K562 (cell line): ENCODE measurements around the gene SERGEF. TPM values are rescaled to one million over a fixed set of nuclear protein-coding genes. Genes with fewer than 3 reads are reported as not detected.

Experiments
- ATAC-seq: fragments of 200-7000 bp; cut with Tn5 transposase; 3 replicates; pipeline ENCODE4 v1.9.1; 2020; ENCODE audit warnings: moderate library complexity
- BruUV-seq: library from RNA; stranded (reverse); fragments of 400-500 nt; replicated peaks from 2 replicates; lab custom pipeline; 2021; lab: Mats Ljungman, UMichigan
- CTCF ChIA-PET: fragments of 300-600 bp; formaldehyde crosslinking; extraction: SDS; loops from one replicate; lab custom pipeline; 2021; ENCODE audit warnings: low intra/inter-chr PET ratio; lab: Yijun Ruan, JAX
- POLR2A ChIA-PET: fragments of 300-600, 350-650 bp; sonication (Branson Sonifier 250); formaldehyde crosslinking; extraction: SDS; loops from one replicate; lab custom pipeline; 2021; ENCODE audit warnings: antibody characterized with exemption, inconsistent platforms; lab: Yijun Ruan, JAX
- DNase-seq, 4 experiments: peaks; one replicate each; pipeline versions ENCODE4 v3.0.0 to v3.0.0-alpha.2; 2011 to 2018; ENCODE audit warnings: low spot score in 3 of 4, mixed read lengths in 3 of 4; ENCODE audit errors: extremely low read depth in 1 of 4
- FAIRE-seq: peaks from 2 replicates; lab custom pipeline; 2011; peaks lifted over from hg19 to GRCh38; lab: Jason Lieb, UNC
- H2AFZ ChIP-seq: 2 replicates; pipeline ENCODE4 v1.6.0; 2011; ENCODE audit warnings: low read depth, low read length, control low read depth, inconsistent platforms
- H3K27ac ChIP-seq: fragments of 200-600 bp; 3 replicates; pipeline ENCODE4 v1.8.0; 2011; ENCODE audit warnings: low read depth, mild to moderate bottlenecking, control low read depth, inconsistent platforms, low read length, moderate library complexity, mixed read lengths; ENCODE audit errors: extremely low read depth
- H3K27me3 ChIP-seq, 2 experiments: fragments of 300-600 bp in 1 of 2; 2 replicates in 1 of 2; 3 replicates in 1 of 2; pipeline versions ENCODE4 v1.6.0 to v1.8.0; 2011; ENCODE audit warnings: inconsistent platforms in 2 of 2, low read length in 2 of 2, mild to moderate bottlenecking in 1 of 2, mixed read lengths in 1 of 2, moderate library complexity in 1 of 2; ENCODE audit not compliant: control insufficient read depth in 2 of 2, insufficient read depth in 2 of 2
- H3K36me3 ChIP-seq: fragments of 300-600 bp; 3 replicates; pipeline ENCODE4 v1.8.0; 2011; ENCODE audit warnings: mild to moderate bottlenecking, low read length, inconsistent platforms; ENCODE audit not compliant: control insufficient read depth, insufficient read depth
- H3K4me1 ChIP-seq, 2 experiments: fragments of 200-600 bp in 1 of 2; replicated peaks in 1 of 2; 2 replicates in 1 of 2; 3 replicates in 1 of 2; pipeline versions ENCODE4 v1.5.1 to v1.8.0; 2011; ENCODE audit warnings: inconsistent platforms in 2 of 2, low read length in 2 of 2, mild to moderate bottlenecking in 1 of 2, mixed read lengths in 1 of 2, moderate library complexity in 1 of 2; ENCODE audit not compliant: control insufficient read depth in 2 of 2, insufficient read depth in 2 of 2
- H3K4me2 ChIP-seq: 2 replicates; pipeline ENCODE4 v1.6.1; 2011; ENCODE audit warnings: low read length, control low read depth, inconsistent platforms, mixed read lengths; ENCODE audit not compliant: insufficient read depth
- H3K4me3 ChIP-seq: fragments of 200-600 bp; sonication (generic), shearing (Covaris generic); 2 replicates; pipeline ENCODE4 v1.5.1; 2016; ENCODE audit warnings: control low read depth, inconsistent platforms
- H3K79me2 ChIP-seq: fragments of 200-600 bp; 3 replicates; pipeline ENCODE4 v1.8.0; 2011; ENCODE audit warnings: low read length, inconsistent platforms; ENCODE audit not compliant: control insufficient read depth, insufficient read depth
- H3K9ac ChIP-seq, 2 experiments: 2 replicates each; pipeline versions ENCODE4 v1.6.0 to v1.6.1; 2011; ENCODE audit warnings: low read depth in 2 of 2, low read length in 2 of 2, control low read depth in 1 of 2, inconsistent platforms in 1 of 2, mild to moderate bottlenecking in 1 of 2, mixed read lengths in 1 of 2; ENCODE audit not compliant: insufficient read depth in 1 of 2
- H3K9me1 ChIP-seq: one replicate; pipeline ENCODE4 v1.6.0; 2011; ENCODE audit warnings: inconsistent platforms, mild to moderate bottlenecking, low read length, moderate library complexity; ENCODE audit not compliant: control insufficient read depth, insufficient read depth
- H3K9me3 ChIP-seq: replicated peaks from 2 replicates; pipeline ENCODE4 v1.5.1; 2011; ENCODE audit warnings: low read depth, low read length, inconsistent platforms; ENCODE audit not compliant: control insufficient read depth, insufficient read depth
- H4K20me1 ChIP-seq: replicated peaks from 2 replicates; pipeline ENCODE4 v1.6.1; 2011; ENCODE audit warnings: low read length, inconsistent platforms, mixed read lengths; ENCODE audit not compliant: control insufficient read depth, insufficient read depth
- BACH1 ChIP-seq: fragments of 200-800 bp; sonication (Bioruptor generic); IDR thresholded peaks from 2 replicates; pipeline ENCODE4 v1.6.1; 2016; ENCODE audit warnings: missing genetic modification characterization, missing compliant biosample characterization
- CHD2 ChIP-seq: IDR thresholded peaks from 2 replicates; pipeline ENCODE4 v1.6.1; 2011; ENCODE audit warnings: low read depth, low read length
- JUN ChIP-seq, 2 experiments: sonication (generic) in 1 of 2; formaldehyde crosslinking in 1 of 2; IDR thresholded peaks; 2 replicates each; pipeline versions ENCODE4 v1.6.1 to v1.8.0; 2012 to 2022; ENCODE audit warnings: borderline replicate concordance in 2 of 2, mild to moderate bottlenecking in 2 of 2, improper control_type of control experiment in 1 of 2, low read depth in 1 of 2, low read length in 1 of 2, missing genetic modification reagents in 1 of 2
- KDM4B ChIP-seq, 2 experiments: fragments of 450-650 bp in 1 of 2; sonication (generic) in 1 of 2; IDR thresholded peaks; 2 replicates each; pipeline ENCODE4 v1.6.1; 2016 to 2017; ENCODE audit warnings: borderline replicate concordance in 2 of 2, antibody characterized with exemption in 1 of 2, low read depth in 1 of 2, mild to moderate bottlenecking in 1 of 2
- L3MBTL2 ChIP-seq: fragments of 450-650 bp; IDR thresholded peaks from 2 replicates; pipeline ENCODE4 v1.6.1; 2016; ENCODE audit warnings: mild to moderate bottlenecking, moderate library complexity
- NR1H2 ChIP-seq: sonication (generic); formaldehyde crosslinking; IDR thresholded peaks from 2 replicates; pipeline ENCODE4 v1.4.0; 2020; ENCODE audit warnings: mild to moderate bottlenecking, missing genetic modification reagents
- ZNF316 ChIP-seq: fragments of 450-650 bp; IDR thresholded peaks from 2 replicates; pipeline ENCODE4 v1.6.1; 2016
- ZNF57 ChIP-seq: fragments of 450-650 bp; formaldehyde crosslinking; IDR thresholded peaks from 2 replicates; pipeline ENCODE4 v1.4.0; 2020; ENCODE audit warnings: mild to moderate bottlenecking, moderate library complexity
- WGBS: fragments of 100-300 bp; shearing (Covaris generic); methylation state at CpG from one replicate; pipeline ENCODE4 v1.1.6; 2016; ENCODE audit warnings: low coverage, mixed read lengths; ENCODE audit not compliant: insufficient coverage; ENCODE audit errors: missing lambda C conversion rate; 5-methylcytosine and 5-hydroxymethylcytosine counted together
- in situ Hi-C: fragments of 300-500 bp; cut with MboI; formaldehyde crosslinking; loops from 4 replicates; pipeline ENCODE4 v1.15.0; 2018; ENCODE audit warnings: inconsistent platforms, mixed read lengths
- intact Hi-C: fragments of 100-400 bp; cut with micrococcal nuclease; formaldehyde crosslinking; loops from 2 replicates; pipeline ENCODE4 v1.14.2; 2022
- polyA plus RNA-seq, 8 experiments: library from polyadenylated mRNA; depleted of rRNA in 4 of 8; stranded (reverse) in 5 of 8; unstranded in 3 of 8; fragments of >200 nt; fragmentation: Nextera tagmentation in 2 of 8; fragmentation: Illumina TruSeq in 1 of 8; extraction: Ambion mirVana in 2 of 8; extraction: Trizol in 1 of 8; gene quantifications; 2 replicates each; pipeline versions ENCODE4 v1.2.1 to v1.2.3, GENCODE V29; 2011 to 2014; ENCODE audit warnings: inconsistent platforms in 1 of 8, missing spikeins in 1 of 8
- total RNA-seq, 7 experiments: library from RNA; depleted of rRNA in 6 of 7; stranded (reverse); fragments of >200 nt in 6 of 7; fragmentation: Illumina TruSeq in 2 of 7; extraction: Trizol in 2 of 7; gene quantifications; 2 replicates each; pipeline versions ENCODE4 v1.2.1 to v1.2.3, GENCODE V29; 2011 to 2021; ENCODE audit warnings: low replicate concordance in 1 of 7
- TF ChIP-seq, protein P1 (sequence below), 2 experiments: IDR thresholded peaks; 2 replicates each; pipeline ENCODE4 v1.6.1; 2012; ENCODE audit warnings: improper control_type of control experiment in 2 of 2, low read depth in 2 of 2, low read length in 2 of 2, borderline replicate concordance in 1 of 2

Gene SERGEF
- total and polyA plus RNA-seq, 9 of the 15 experiments (the other 6 are each of a cell fraction or from before 2014, with no cell fraction given), result 10.2 to 28.0 (median 19.9) TPM

DNA sequence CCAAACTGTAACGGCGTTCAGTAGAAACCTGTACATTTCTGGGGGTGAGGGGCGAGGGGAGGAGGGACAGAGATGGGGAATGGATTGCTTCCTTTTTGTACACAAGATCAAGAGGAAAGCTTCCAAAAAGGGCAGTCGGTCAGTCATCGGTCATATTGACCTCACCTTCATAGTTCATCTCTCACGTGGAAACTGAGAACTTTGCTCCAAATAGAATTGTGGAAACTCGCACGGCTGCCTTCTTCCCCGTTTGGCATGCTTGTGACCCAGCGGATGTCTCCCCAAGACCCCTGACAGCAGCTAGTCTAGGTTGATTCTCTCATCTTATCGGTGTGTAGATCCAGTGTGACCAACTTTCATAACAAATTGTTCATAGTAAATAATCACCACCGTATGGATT, 230.7 kb downstream of the SERGEF start:
- Histone ChIP-seq H3K27me3 (peaks cover 22 to 65% of the 10 kb centered on the region in 2 experiments; a peak in 4 of 5 replicates), H3K79me2 (no peaks in the 10 kb centered on the region), H2AFZ (no peak overlapping the region), H3K9me1 (no peaks in the 10 kb centered on the region), H3K9ac (no peak overlapping the region), H3K4me2 (no peak overlapping the region), H3K4me3 (no peak overlapping the region), H3K9me3 (no peaks in the 10 kb centered on the region), H3K4me1 (peaks cover 1 to 3% of the 10 kb centered on the region in 2 experiments; a peak in 1 of 5 replicates), H4K20me1 (peaks cover 11% of the 10 kb centered on the region; the same call in 1 of the 2 replicates), H3K27ac (no peak overlapping the region), H3K36me3 (no peaks in the 10 kb centered on the region)
- ATAC-seq, result no peak
- WGBS, result 2% methylated on average over 12 of the region's 12 CpGs
- no TSS peak for BruUV-seq
- FAIRE-seq, result no peak
- DNase-seq, result no peak
- ChIA-PET POLR2A (no interaction called here), CTCF (no interaction called here)
- no peak for TF ChIP-seq ZNF316
- intact Hi-C loops (no loop called here), in situ Hi-C loops (no loop called here)

DNA sequence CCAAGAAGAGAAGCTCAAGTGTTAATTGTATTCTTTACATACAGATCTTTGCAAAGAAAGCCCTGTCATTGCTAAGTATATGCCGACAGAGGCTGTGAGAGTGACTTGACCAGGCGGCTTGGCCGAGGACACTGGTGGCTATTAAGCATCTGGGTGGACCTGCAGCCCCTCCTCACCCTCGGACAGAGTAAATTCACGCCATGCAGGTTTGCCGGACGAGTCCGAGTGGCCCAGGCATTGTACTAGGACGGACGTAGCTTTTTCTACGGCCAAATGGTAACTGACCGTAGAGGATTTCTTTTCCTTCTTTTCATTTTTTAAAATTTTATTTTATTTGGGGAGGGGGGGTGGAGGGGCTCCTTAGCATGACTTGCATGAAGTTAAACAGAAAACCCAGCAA, 231.2 kb downstream of the SERGEF start:
- no peak overlapping the region for H2AFZ ChIP-seq
- FAIRE-seq (no peak), DNase-seq (no peak), ATAC-seq (no peak)
- no peaks in the 10 kb centered on the region for H3K9me1 ChIP-seq
- H4K20me1 ChIP-seq, result peaks cover 11% of the 10 kb centered on the region; the same call in 1 of the 2 replicates
- peaks cover 22 to 65% of the 10 kb centered on the region in 2 experiments; a peak in 4 of 5 replicates for H3K27me3 ChIP-seq
- WGBS, result 13% methylated on average over 12 of the region's 12 CpGs
- H3K4me3 ChIP-seq, result no peak overlapping the region
- no peak overlapping the region for H3K9ac ChIP-seq
- no peaks in the 10 kb centered on the region for H3K9me3 ChIP-seq
- intact Hi-C loops, result no loop called here
- no TSS peak for BruUV-seq
- in situ Hi-C loops, result no loop called here
- TF ChIP-seq BACH1 (tag) (no peak), CHD2 (no peak), NR1H2 (CRISPR knock-in tag) (no peak), L3MBTL2 (no peak), KDM4B (IDR thresholded peaks at IDR 0.05; ENCODE audit: borderline replicate concordance in 2 of 2, low read depth in 1 of 2) (no peak), JUN (IDR thresholded peaks at IDR 0.05; ENCODE audit: borderline replicate concordance, low read depth, low read length) (no peak), JUN (CRISPR knock-in tag; IDR thresholded peaks at IDR 0.05; ENCODE audit: borderline replicate concordance) (no peak), ZNF57 (no peak)
- TF ChIP-seq, protein P1, sequence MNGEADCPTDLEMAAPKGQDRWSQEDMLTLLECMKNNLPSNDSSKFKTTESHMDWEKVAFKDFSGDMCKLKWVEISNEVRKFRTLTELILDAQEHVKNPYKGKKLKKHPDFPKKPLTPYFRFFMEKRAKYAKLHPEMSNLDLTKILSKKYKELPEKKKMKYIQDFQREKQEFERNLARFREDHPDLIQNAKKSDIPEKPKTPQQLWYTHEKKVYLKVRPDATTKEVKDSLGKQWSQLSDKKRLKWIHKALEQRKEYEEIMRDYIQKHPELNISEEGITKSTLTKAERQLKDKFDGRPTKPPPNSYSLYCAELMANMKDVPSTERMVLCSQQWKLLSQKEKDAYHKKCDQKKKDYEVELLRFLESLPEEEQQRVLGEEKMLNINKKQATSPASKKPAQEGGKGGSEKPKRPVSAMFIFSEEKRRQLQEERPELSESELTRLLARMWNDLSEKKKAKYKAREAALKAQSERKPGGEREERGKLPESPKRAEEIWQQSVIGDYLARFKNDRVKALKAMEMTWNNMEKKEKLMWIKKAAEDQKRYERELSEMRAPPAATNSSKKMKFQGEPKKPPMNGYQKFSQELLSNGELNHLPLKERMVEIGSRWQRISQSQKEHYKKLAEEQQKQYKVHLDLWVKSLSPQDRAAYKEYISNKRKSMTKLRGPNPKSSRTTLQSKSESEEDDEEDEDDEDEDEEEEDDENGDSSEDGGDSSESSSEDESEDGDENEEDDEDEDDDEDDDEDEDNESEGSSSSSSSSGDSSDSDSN (IDR thresholded peaks at IDR 0.05; ENCODE audit: borderline replicate concordance in 1 of 2, low read depth in 2 of 2, low read length in 2 of 2), result no peak
- 0 out of 5 replicates have a peak, but pooled peaks cover 0 to 3% of the 10 kb centered on the region in 2 experiments for H3K4me1 ChIP-seq
- no peaks in the 10 kb centered on the region for H3K79me2 ChIP-seq
- ChIA-PET POLR2A (interaction anchor here (0.6 kb wide), 1 partner anchor 40 kb away, joined by 3 read pairs; no protein-coding TSS in a partner anchor), CTCF (no interaction called here)
- no peak overlapping the region for H3K27ac ChIP-seq
- no peak overlapping the region for H3K4me2 ChIP-seq
- H3K36me3 ChIP-seq, result no peaks in the 10 kb centered on the region
